Ovary (tissue), 3 donors: ENCODE data around the gene CA10.

Experiments used
- EP300 ChIP-seq: sonication (generic); formaldehyde crosslinking; IDR thresholded peaks from one replicate; pipeline ENCODE4 v1.6.1; 2017; ENCODE audit warnings: antibody characterized with exemption
- POLR2A ChIP-seq: fragments of 450-650 bp; IDR thresholded peaks from one replicate; pipeline ENCODE4 v1.6.1; 2017; ENCODE audit warnings: antibody characterized with exemption, mild to moderate bottlenecking, moderate library complexity
- TF ChIP-seq, protein P1 (sequence below), 3 donors: fragments of 450-650 bp in 2 of 3; fragments of 200-600 bp in 1 of 3; IDR thresholded peaks; one replicate each; pipeline versions ENCODE4 v1.5.1 to v1.8.0; 2016 to 2022; ENCODE audit warnings: antibody characterized with exemption in 3 of 3, mild to moderate bottlenecking in 1 of 3
- donor health status: DM: no; HTN: no; CAD: no.

DNA sequence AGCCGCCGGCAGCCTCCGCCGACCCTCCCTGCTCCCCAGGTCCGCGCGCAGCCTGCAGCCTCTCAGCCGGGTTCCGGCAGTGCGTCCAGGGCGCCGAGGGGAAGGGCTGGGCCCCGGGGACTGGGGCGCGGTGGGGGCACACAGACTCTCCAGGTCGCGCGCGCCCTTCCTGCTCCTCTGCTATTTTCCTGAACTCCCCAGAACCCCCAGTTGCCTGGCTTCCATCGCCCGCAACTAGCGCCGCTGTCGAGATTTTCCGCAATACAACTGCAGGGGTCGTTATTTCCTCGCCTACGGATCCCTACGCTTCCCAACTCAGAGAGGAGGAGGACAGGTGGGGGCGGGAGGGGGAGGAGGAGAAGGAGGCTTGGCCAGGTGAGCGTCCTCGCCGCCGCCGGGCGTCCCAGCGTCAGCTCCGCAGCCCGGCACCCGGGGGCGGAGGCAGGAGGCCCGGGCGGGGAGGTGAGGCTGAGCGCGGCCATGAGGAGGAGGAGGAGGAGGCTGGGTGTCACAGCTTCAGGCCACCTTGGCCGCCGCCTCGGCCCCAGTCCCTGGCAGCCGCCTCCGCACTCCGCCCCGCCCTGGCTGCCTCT lies at the start of gene CA10:
- TF ChIP-seq, protein P1, sequence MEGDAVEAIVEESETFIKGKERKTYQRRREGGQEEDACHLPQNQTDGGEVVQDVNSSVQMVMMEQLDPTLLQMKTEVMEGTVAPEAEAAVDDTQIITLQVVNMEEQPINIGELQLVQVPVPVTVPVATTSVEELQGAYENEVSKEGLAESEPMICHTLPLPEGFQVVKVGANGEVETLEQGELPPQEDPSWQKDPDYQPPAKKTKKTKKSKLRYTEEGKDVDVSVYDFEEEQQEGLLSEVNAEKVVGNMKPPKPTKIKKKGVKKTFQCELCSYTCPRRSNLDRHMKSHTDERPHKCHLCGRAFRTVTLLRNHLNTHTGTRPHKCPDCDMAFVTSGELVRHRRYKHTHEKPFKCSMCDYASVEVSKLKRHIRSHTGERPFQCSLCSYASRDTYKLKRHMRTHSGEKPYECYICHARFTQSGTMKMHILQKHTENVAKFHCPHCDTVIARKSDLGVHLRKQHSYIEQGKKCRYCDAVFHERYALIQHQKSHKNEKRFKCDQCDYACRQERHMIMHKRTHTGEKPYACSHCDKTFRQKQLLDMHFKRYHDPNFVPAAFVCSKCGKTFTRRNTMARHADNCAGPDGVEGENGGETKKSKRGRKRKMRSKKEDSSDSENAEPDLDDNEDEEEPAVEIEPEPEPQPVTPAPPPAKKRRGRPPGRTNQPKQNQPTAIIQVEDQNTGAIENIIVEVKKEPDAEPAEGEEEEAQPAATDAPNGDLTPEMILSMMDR (IDR thresholded peaks at IDR 0.05), result no peak
- TF ChIP-seq POLR2A (no peak), EP300 (no peak)
